ENCODE measurements around the gene CCDC6.

GRCh38 chr10:59803714-59804113 lies 102.6 kb downstream of the CCDC6 start:
- TF ChIP-seq CTCF (IDR thresholded peaks at IDR 0.05) (no peak), POLR2A (IDR thresholded peaks at IDR 0.05) (no peak)
